Osteoblast (primary cell): ENCODE measurements around the gene ELANE. TPM values are rescaled to one million over a fixed set of nuclear protein-coding genes. Genes with fewer than 3 reads are reported as not detected.

ENCODE experiments used
- DNase-seq: peaks from one replicate; pipeline ENCODE4 v3.0.0; 2011; ENCODE audit warnings: low spot score, mixed read lengths; ENCODE audit not compliant: insufficient read length; ENCODE audit errors: missing footprints
- H2AFZ ChIP-seq: 2 replicates; pipeline ENCODE4 v1.6.0; 2011; ENCODE audit warnings: mild to moderate bottlenecking, low read length
- H3K27ac ChIP-seq: 2 replicates; pipeline ENCODE4 v1.5.1; 2011; ENCODE audit warnings: mild to moderate bottlenecking, low read depth, low read length, moderate library complexity
- H3K27me3 ChIP-seq: 2 replicates; pipeline ENCODE4 v1.6.0; 2012; ENCODE audit warnings: mild to moderate bottlenecking, control low read depth, inconsistent platforms, low read length, moderate library complexity; ENCODE audit not compliant: insufficient read depth
- H3K36me3 ChIP-seq: 2 replicates; pipeline ENCODE4 v1.5.1; 2011; ENCODE audit warnings: mild to moderate bottlenecking, low read length, control low read depth, moderate library complexity; ENCODE audit not compliant: insufficient read depth
- H3K4me1 ChIP-seq: 2 replicates; pipeline ENCODE4 v1.5.1; 2011; ENCODE audit warnings: mild to moderate bottlenecking, low read length, control low read depth, moderate library complexity; ENCODE audit not compliant: insufficient read depth
- H3K4me2 ChIP-seq: 2 replicates; pipeline ENCODE4 v1.6.0; 2011; ENCODE audit warnings: mild to moderate bottlenecking, low read length; ENCODE audit not compliant: insufficient read depth
- H3K4me3 ChIP-seq: fragments of 200-600 bp; sonication (generic); 3 replicates; pipeline ENCODE4 v1.5.1; 2012; ENCODE audit warnings: mild to moderate bottlenecking, low read length, inconsistent platforms; ENCODE audit not compliant: insufficient read depth
- H3K79me2 ChIP-seq: 2 replicates; pipeline ENCODE4 v1.6.0; 2012; ENCODE audit warnings: mild to moderate bottlenecking, low read length, control low read depth, inconsistent platforms; ENCODE audit not compliant: insufficient read depth
- H3K9me3 ChIP-seq: 2 replicates; pipeline ENCODE4 v1.5.1; 2011; ENCODE audit warnings: low read depth, low read length, control low read depth
- H4K20me1 ChIP-seq: 2 replicates; pipeline ENCODE4 v1.6.0; 2012; ENCODE audit warnings: mild to moderate bottlenecking, low read length, control low read depth; ENCODE audit not compliant: insufficient read depth
- CTCF ChIP-seq: IDR thresholded peaks from 2 replicates; pipeline ENCODE4 v1.5.1; 2011; ENCODE audit warnings: mild to moderate bottlenecking, low read depth, low read length, moderate library complexity; ENCODE audit errors: extremely low read depth
- total RNA-seq: library from RNA; depleted of rRNA; stranded (reverse); fragments of >200 nt; gene quantifications from 2 replicates; pipeline ENCODE4 v1.2.3, GENCODE V29; 2012

The ELANE gene
- total RNA-seq, 1 donor = 0.36 TPM

GRCh38 chr19:843180-843835 lies 8.8 kb upstream of the ELANE start:
- H3K27ac ChIP-seq = no peak overlapping the region
- no peaks in the 10 kb centered on the region for H3K36me3 ChIP-seq
- no peaks in the 10 kb centered on the region for H3K79me2 ChIP-seq
- no peak overlapping the region for H3K4me3 ChIP-seq
- DNase-seq = no peak
- H3K9me3 ChIP-seq = no peaks in the 10 kb centered on the region
- H3K4me2 ChIP-seq = no peak overlapping the region
- peaks cover 35% of the 10 kb centered on the region for H3K27me3 ChIP-seq
- no peak for TF ChIP-seq CTCF
- peaks cover 3% of the 10 kb centered on the region for H3K4me1 ChIP-seq
- H4K20me1 ChIP-seq = no peaks in the 10 kb centered on the region
- no peak overlapping the region for H2AFZ ChIP-seq

GRCh38 chr19:843836-844545 lies 8.1 kb upstream of the ELANE start:
- Histone ChIP-seq H4K20me1 (no peaks in the 10 kb centered on the region), H2AFZ (no peak overlapping the region), H3K27me3 (peaks cover 37% of the 10 kb centered on the region), H3K4me1 (peaks cover 3% of the 10 kb centered on the region), H3K36me3 (no peaks in the 10 kb centered on the region), H3K27ac (no peak overlapping the region), H3K4me3 (no peak overlapping the region), H3K79me2 (no peaks in the 10 kb centered on the region), H3K9me3 (no peaks in the 10 kb centered on the region), H3K4me2 (no peak overlapping the region)
- no peak for DNase-seq
- no peak for TF ChIP-seq CTCF

- Histone ChIP-seq H3K4me2 (no peak overlapping the region), H4K20me1 (no peaks in the 10 kb centered on the region), H3K36me3 (no peaks in the 10 kb centered on the region), H3K4me3 (no peak overlapping the region), H3K9me3 (no peaks in the 10 kb centered on the region), H3K4me1 (peaks cover 3% of the 10 kb centered on the region), H2AFZ (no peak overlapping the region), H3K79me2 (no peaks in the 10 kb centered on the region), H3K27me3 (peaks cover 37% of the 10 kb centered on the region), H3K27ac (no peak overlapping the region)
- no peak for DNase-seq
- no peak for TF ChIP-seq CTCF
Measured at GRCh38 chr19:844546-844971, 7.5 kb upstream of the ELANE start.
